Kidney epithelial cell (primary cell): Measurements from ENCODE around the gene CNGA1. TPM values are rescaled to one million over a fixed set of nuclear protein-coding genes. Genes with fewer than 3 reads are reported as not detected.

Experiments
- DNase-seq: peaks from one replicate; pipeline ENCODE4 v3.0.0-alpha.2; 2010; ENCODE audit warnings: low read depth
- H3K27me3 ChIP-seq: 2 replicates; pipeline ENCODE4 v1.6.0; 2011; ENCODE audit warnings: low read length; ENCODE audit not compliant: control insufficient read depth, insufficient read depth
- H3K36me3 ChIP-seq: 2 replicates; pipeline ENCODE4 v1.5.1; 2011; ENCODE audit warnings: low read length; ENCODE audit not compliant: control insufficient read depth, insufficient read depth
- H3K4me3 ChIP-seq: 2 replicates; pipeline ENCODE4 v1.5.1; 2011; ENCODE audit warnings: low read depth, mild to moderate bottlenecking, control low read depth, low read length
- CTCF ChIP-seq: IDR thresholded peaks from 2 replicates; pipeline ENCODE4 v1.5.1; 2011; ENCODE audit warnings: mild to moderate bottlenecking, moderate library complexity, low read length, control low read depth, inconsistent platforms; ENCODE audit not compliant: insufficient read depth, poor library complexity, severe bottlenecking
- total RNA-seq: library from RNA; depleted of rRNA; stranded (reverse); fragments of >200 nt; gene quantifications from 2 replicates; pipeline ENCODE4 v1.2.3, GENCODE V29; 2015

The CNGA1 gene
- total RNA-seq, 1 donor from 2014 or later = 0.04 TPM

- no peaks in the 10 kb centered on the region for H3K27me3 ChIP-seq
- DNase-seq = no peak
- no peak for TF ChIP-seq CTCF
- H3K4me3 ChIP-seq = no peak overlapping the region
- no peaks in the 10 kb centered on the region for H3K36me3 ChIP-seq
These were observed 101.1 kb downstream of the CNGA1 start for GRCh38 chr4:47915378-47915777.

- Histone ChIP-seq H3K36me3 (no peaks in the 10 kb centered on the region), H3K4me3 (peak overlapping the region; percentile 75), H3K27me3 (no peaks in the 10 kb centered on the region)
- TF ChIP-seq CTCF = no peak
- DNase-seq = no peak
These were observed 101.6 kb downstream of the CNGA1 start for GRCh38 chr4:47914926-47915237.

- TF ChIP-seq CTCF = no peak
- no peaks in the 10 kb centered on the region for H3K36me3 ChIP-seq
- no peaks in the 10 kb centered on the region for H3K27me3 ChIP-seq
These were observed 102.1 kb downstream of the CNGA1 start, which contains the start of gene NFXL1 for GRCh38 chr4:47914220-47914925. TSS of gene NFXL1 (minus strand) at chr4:47914583. CDS start at chr4:47914203, 380 bp downstream.

GRCh38 chr4:47913861-47914219, 102.6 kb downstream of the CNGA1 start:
- Histone ChIP-seq H3K27me3 (no peaks in the 10 kb centered on the region), H3K36me3 (no peaks in the 10 kb centered on the region), H3K4me3 (peak overlapping the region; percentile 75)
- no peak for TF ChIP-seq CTCF
- DNase-seq = no peak

More at GRCh38 chr4:47914220-47914925, 102.1 kb downstream of the CNGA1 start, which contains the start of gene NFXL1:
- H3K4me3 ChIP-seq = peak within 1 kb of the TSS; percentile 75
- DNase-seq = peak; percentile 90

GRCh38 chr4:47913330-47913729, 103.2 kb downstream of the CNGA1 start:
- H3K4me3 ChIP-seq = peak overlapping the region; percentile 75
- H3K36me3 ChIP-seq = no peaks in the 10 kb centered on the region
- no peaks in the 10 kb centered on the region for H3K27me3 ChIP-seq
- DNase-seq = no peak
- TF ChIP-seq CTCF = no peak

GRCh38 chr4:47907089-47907646, 109.3 kb downstream of the CNGA1 start:
- no peak for TF ChIP-seq CTCF
- Histone ChIP-seq H3K36me3 (no peaks in the 10 kb centered on the region), H3K4me3 (no peak overlapping the region), H3K27me3 (no peaks in the 10 kb centered on the region)
- no peak for DNase-seq
